Astrocyte (in vitro differentiated cells and primary cell): ENCODE data around the gene POLR2I.

Experiments used
- CTCF ChIP-seq: IDR thresholded peaks from 2 replicates; pipeline ENCODE4 v1.5.1; 2011; ENCODE audit warnings: low read depth, mild to moderate bottlenecking, inconsistent platforms, low read length, moderate library complexity; ENCODE audit not compliant: insufficient read depth
- EZH2 ChIP-seq: IDR thresholded peaks from 2 replicates; pipeline ENCODE4 v1.6.1; 2012; ENCODE audit warnings: mild to moderate bottlenecking, low read length, inconsistent platforms; ENCODE audit not compliant: insufficient read depth

GRCh38 chr19:36125557-36125956 lies 10.9 kb upstream of the POLR2I start:
- no peak for TF ChIP-seq EZH2
- TF ChIP-seq CTCF = no peak
